Measurements from ENCODE around the gene MRNIP.
A peak's percentile ranks its signal among the peaks of the same experiment; 100 is the strongest.

The MRNIP gene

DNA sequence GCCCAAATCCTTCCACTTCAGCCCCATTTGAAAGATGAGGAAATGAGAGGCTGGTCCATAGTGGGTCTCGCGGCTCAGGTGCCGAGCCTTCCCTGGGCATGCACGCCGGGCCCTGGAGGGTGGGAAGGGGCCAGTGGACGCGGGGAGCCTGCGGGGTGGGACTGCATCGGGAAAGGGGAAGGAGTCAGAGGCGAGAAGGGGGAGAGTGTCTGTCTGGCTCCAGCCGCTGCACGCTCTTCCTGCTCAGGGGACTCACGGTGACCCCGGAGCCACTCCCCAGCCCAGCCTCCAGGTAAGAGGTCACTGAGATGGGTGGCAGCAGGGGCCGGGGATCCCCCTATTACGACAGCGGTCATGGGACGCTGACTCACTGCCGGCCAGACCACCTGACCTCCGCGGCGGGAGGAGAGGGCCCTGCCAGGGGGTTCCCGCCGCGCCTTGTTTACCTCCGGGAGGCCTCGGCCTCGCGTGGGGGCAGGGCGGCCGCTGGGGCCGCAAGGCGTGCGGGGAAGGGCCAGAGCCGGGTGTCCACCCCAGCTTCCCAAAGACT is 39.8 kb downstream of the MRNIP start:
- peak overlapping the region; percentile 53 for H3K4me3 ChIP-seq (ENCODE audit: low read depth, low read length)
- H3K9ac ChIP-seq (ENCODE audit: low read length), result peak overlapping the region; percentile 84
- H3K36me3 ChIP-seq (ENCODE audit: control insufficient read depth, insufficient read depth, low read length), result peaks cover 23% of the 10 kb centered on the region
- peaks cover 34% of the 10 kb centered on the region for H3K4me1 ChIP-seq (ENCODE audit: control insufficient read depth, insufficient read depth, low read length)
- no peaks in the 10 kb centered on the region for H3K27me3 ChIP-seq (ENCODE audit: control insufficient read depth, insufficient read depth, low read length)
- H3K9me3 ChIP-seq (ENCODE audit: control insufficient read depth, insufficient read depth, low read depth, low read length), result no peaks in the 10 kb centered on the region
- H3K27ac ChIP-seq (ENCODE audit: low read depth, low read length), result peak overlapping the region; percentile 85; the same call in 1 of the 2 replicates

DNA sequence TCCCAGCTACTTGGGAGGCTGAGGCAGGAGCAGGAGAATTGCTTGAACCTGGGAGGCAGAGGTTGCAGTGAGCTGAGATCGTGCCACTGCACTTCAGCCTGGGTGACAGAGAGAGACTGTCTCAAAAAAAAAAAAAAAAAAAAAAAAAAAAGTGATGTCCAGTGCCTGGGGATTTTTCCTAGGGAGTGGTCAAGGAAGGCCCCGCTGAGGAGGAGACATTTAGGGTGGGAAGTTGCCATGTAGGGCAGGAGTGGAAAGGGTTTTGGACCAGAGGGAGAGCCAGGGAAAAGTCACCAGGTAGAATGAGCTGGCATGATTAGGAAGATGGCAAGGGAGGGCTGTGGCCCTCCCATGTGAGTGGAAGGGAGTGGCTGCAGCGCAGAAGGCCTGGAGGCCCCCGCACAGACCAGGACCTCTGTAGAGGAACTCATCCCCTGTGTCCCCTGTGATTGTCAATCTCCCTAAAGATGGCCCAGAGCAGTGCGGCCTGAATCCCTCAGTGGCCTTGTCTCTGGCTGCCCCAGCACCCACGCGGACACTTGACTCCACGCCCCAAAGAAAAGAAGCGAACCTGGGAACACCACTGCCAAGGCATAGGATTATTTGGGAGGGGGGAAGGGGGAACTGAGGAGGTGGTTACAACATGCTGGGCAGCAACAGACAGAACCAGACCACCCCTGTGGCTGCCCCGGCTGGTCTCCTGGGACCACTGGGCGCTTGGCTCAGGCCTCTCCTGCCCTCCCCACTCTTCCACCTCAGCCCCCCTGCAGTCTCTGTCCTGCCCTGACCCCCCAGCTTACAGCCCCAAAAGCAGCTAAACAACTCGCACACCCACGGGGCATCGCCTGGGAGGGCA is 40.5 kb downstream of the MRNIP start:
- Histone ChIP-seq H3K4me3 (ENCODE audit: low read depth, low read length) (peak overlapping the region; percentile 53), H3K27me3 (ENCODE audit: control insufficient read depth, insufficient read depth, low read length) (no peaks in the 10 kb centered on the region), H3K9ac (ENCODE audit: low read length) (peak overlapping the region; percentile 84), H3K36me3 (ENCODE audit: control insufficient read depth, insufficient read depth, low read length) (peaks cover 20% of the 10 kb centered on the region), H3K27ac (ENCODE audit: low read depth, low read length) (peak overlapping the region; percentile 85; the same call in 1 of the 2 replicates), H3K9me3 (ENCODE audit: control insufficient read depth, insufficient read depth, low read depth, low read length) (no peaks in the 10 kb centered on the region), H3K4me1 (ENCODE audit: control insufficient read depth, insufficient read depth, low read length) (peaks cover 39% of the 10 kb centered on the region)

DNA sequence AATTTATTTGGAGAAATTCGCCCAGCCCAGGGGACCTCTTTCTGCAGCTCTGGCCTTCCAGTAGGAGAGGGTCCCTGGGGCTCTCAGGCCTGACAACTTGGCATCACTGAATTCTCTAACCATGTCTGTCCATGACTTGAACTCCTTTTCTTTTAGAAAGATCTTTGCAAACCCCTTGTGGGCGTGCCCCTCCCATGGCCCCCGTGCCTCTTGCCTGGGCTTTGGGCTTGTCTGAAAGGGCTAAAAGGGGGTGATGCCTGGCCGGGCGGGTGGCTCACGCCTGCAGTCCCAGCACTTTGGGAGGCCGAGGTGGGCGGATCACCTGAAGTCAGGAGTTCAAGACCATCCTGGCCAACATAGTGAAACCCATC is 41.2 kb downstream of the MRNIP start:
- Histone ChIP-seq H3K27me3 (ENCODE audit: control insufficient read depth, insufficient read depth, low read length) (no peaks in the 10 kb centered on the region), H3K9me3 (ENCODE audit: control insufficient read depth, insufficient read depth, low read depth, low read length) (no peaks in the 10 kb centered on the region), H3K4me3 (ENCODE audit: low read depth, low read length) (peak overlapping the region; percentile 55), H3K4me1 (ENCODE audit: control insufficient read depth, insufficient read depth, low read length) (peaks cover 36% of the 10 kb centered on the region), H3K9ac (ENCODE audit: low read length) (peak overlapping the region; percentile 56), H3K36me3 (ENCODE audit: control insufficient read depth, insufficient read depth, low read length) (peaks cover 20% of the 10 kb centered on the region), H3K27ac (ENCODE audit: low read depth, low read length) (no peak overlapping the region)

DNA sequence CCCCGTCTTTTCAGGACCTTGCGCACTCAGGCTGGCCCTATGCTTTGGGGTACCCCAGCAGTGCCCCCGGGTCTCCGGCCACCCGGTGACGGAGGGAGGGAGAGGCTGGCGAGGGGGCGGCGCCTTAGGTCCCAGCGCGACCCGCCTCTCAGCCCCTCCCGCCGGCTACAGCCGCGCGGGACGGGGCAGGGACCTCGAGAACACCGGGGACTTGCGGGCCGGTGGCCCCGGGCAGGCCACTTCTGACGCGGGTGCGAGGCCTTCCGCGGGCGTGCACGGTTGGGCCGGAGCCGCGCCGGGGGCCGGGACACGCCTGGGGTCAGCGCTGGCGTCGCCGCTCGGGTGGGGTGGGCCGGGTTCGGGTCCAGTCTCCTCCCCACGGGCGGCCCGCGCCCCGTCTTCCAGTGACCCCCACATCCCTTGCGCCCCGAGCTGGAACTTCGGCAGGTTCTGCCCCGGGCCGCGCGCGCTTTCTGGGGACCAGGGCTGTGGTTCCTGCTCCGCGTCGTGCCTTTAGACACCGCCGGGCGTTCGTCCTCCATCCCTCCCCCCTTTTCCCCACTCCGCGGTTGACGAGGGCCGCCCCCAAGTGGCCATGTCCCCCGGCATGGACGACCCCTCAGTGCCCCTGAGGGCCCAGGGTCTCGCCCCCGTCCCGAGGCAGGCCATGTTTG is 41.7 kb downstream of the MRNIP start:
- Histone ChIP-seq H3K4me3 (ENCODE audit: low read depth, low read length) (peak overlapping the region; percentile 55), H3K4me1 (ENCODE audit: control insufficient read depth, insufficient read depth, low read length) (peaks cover 31% of the 10 kb centered on the region), H3K27me3 (ENCODE audit: control insufficient read depth, insufficient read depth, low read length) (no peaks in the 10 kb centered on the region), H3K27ac (ENCODE audit: low read depth, low read length) (no peak overlapping the region), H3K36me3 (ENCODE audit: control insufficient read depth, insufficient read depth, low read length) (peaks cover 20% of the 10 kb centered on the region), H3K9ac (ENCODE audit: low read length) (peak overlapping the region; percentile 56), H3K9me3 (ENCODE audit: control insufficient read depth, insufficient read depth, low read depth, low read length) (no peaks in the 10 kb centered on the region)

GRCh38 chr5:179816401-179816795 is 42.2 kb downstream of the MRNIP start:
- Histone ChIP-seq H3K4me3 (ENCODE audit: low read depth, low read length) (peak overlapping the region; percentile 55), H3K9ac (ENCODE audit: low read length) (no peak overlapping the region), H3K27me3 (ENCODE audit: control insufficient read depth, insufficient read depth, low read length) (no peaks in the 10 kb centered on the region)

GRCh38 chr5:179815491-179816249 is 42.9 kb downstream of the MRNIP start:
- Histone ChIP-seq H3K4me1 (ENCODE audit: control insufficient read depth, insufficient read depth, low read length) (peaks cover 29% of the 10 kb centered on the region), H3K9me3 (ENCODE audit: control insufficient read depth, insufficient read depth, low read depth, low read length) (no peaks in the 10 kb centered on the region), H3K27me3 (ENCODE audit: control insufficient read depth, insufficient read depth, low read length) (no peaks in the 10 kb centered on the region), H3K9ac (ENCODE audit: low read length) (no peak overlapping the region), H3K36me3 (ENCODE audit: control insufficient read depth, insufficient read depth, low read length) (peaks cover 20% of the 10 kb centered on the region), H3K27ac (ENCODE audit: low read depth, low read length) (no peak overlapping the region), H3K4me3 (ENCODE audit: low read depth, low read length) (no peak overlapping the region)

More at GRCh38 chr5:179816401-179816795, 42.2 kb downstream of the MRNIP start:
- Histone ChIP-seq H3K36me3 (ENCODE audit: control insufficient read depth, insufficient read depth, low read length) (peaks cover 20% of the 10 kb centered on the region), H3K4me1 (ENCODE audit: control insufficient read depth, insufficient read depth, low read length) (peaks cover 29% of the 10 kb centered on the region), H3K9me3 (ENCODE audit: control insufficient read depth, insufficient read depth, low read depth, low read length) (no peaks in the 10 kb centered on the region), H3K27ac (ENCODE audit: low read depth, low read length) (no peak overlapping the region)

DNA sequence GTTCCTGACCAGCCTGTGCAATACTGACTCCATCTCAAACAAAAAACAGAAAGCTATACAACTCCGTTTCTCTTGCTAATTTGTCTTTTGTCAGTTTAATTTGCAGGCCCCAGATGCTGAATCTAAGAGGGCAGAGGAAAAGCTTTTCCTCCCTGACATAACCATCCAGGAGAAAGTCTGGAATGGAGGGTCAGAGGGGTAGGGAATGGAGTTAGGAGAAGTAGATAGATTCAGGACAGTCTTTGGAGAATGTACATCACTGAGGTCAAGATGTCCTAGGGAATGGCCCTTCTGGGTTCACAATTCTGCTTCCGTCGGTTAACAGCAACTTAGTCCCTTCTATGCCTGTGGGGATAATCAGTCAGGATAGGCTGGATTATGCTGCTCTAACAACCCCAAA is 44.5 kb downstream of the MRNIP start:
- Histone ChIP-seq H3K27me3 (ENCODE audit: control insufficient read depth, insufficient read depth, low read length) (no peaks in the 10 kb centered on the region), H3K4me3 (ENCODE audit: low read depth, low read length) (no peak overlapping the region), H3K36me3 (ENCODE audit: control insufficient read depth, insufficient read depth, low read length) (peaks cover 20% of the 10 kb centered on the region), H3K4me1 (ENCODE audit: control insufficient read depth, insufficient read depth, low read length) (peaks cover 15% of the 10 kb centered on the region), H3K9ac (ENCODE audit: low read length) (no peak overlapping the region), H3K27ac (ENCODE audit: low read depth, low read length) (no peak overlapping the region), H3K9me3 (ENCODE audit: control insufficient read depth, insufficient read depth, low read depth, low read length) (no peaks in the 10 kb centered on the region)

DNA sequence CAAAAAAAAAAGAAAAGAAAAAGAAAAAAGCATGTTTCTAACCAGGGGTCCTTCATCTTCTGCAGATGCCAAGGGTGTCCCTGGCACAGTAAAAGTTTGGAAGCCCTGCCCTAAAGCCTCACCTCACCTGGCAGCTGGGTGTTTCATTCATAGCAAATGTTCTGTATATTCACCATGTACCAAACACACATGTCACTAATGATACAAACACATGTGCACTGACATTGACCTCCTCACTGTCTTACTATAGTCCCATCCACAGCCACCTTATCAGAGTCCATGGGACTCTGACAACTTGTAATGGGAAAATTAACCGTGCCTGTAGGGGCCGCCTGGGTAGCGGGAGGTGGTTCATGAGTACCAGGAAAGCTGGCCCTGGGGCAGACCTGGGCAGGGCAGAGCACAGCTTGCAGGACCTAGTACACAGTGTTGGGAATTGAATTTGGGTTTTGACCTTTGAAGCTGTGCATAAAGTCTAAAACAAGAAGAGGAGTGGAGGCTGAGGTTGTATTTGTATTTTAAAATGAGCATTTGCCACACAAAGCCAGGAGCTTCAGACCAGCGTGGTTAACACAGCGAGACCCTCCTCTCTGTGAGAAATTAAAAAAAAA is 45.5 kb downstream of the MRNIP start:
- H3K9me3 ChIP-seq (ENCODE audit: control insufficient read depth, insufficient read depth, low read depth, low read length), result no peaks in the 10 kb centered on the region
- H3K4me1 ChIP-seq (ENCODE audit: control insufficient read depth, insufficient read depth, low read length), result peaks cover 7% of the 10 kb centered on the region
- no peak overlapping the region for H3K9ac ChIP-seq (ENCODE audit: low read length)
- H3K27ac ChIP-seq (ENCODE audit: low read depth, low read length), result no peak overlapping the region
- H3K4me3 ChIP-seq (ENCODE audit: low read depth, low read length), result no peak overlapping the region
- H3K36me3 ChIP-seq (ENCODE audit: control insufficient read depth, insufficient read depth, low read length), result peaks cover 20% of the 10 kb centered on the region
- H3K27me3 ChIP-seq (ENCODE audit: control insufficient read depth, insufficient read depth, low read length), result no peaks in the 10 kb centered on the region

GRCh38 chr5:179812135-179812825 is 46.3 kb downstream of the MRNIP start:
- H3K9me3 ChIP-seq (ENCODE audit: control insufficient read depth, insufficient read depth, low read depth, low read length), result no peaks in the 10 kb centered on the region
- no peaks in the 10 kb centered on the region for H3K27me3 ChIP-seq (ENCODE audit: control insufficient read depth, insufficient read depth, low read length)
- no peak overlapping the region for H3K27ac ChIP-seq (ENCODE audit: low read depth, low read length)
- no peak overlapping the region for H3K9ac ChIP-seq (ENCODE audit: low read length)
- no peak overlapping the region for H3K4me3 ChIP-seq (ENCODE audit: low read depth, low read length)
- H3K4me1 ChIP-seq (ENCODE audit: control insufficient read depth, insufficient read depth, low read length), result peaks cover 5% of the 10 kb centered on the region; the same call in 1 of the 2 replicates
- peaks cover 20% of the 10 kb centered on the region for H3K36me3 ChIP-seq (ENCODE audit: control insufficient read depth, insufficient read depth, low read length)

Measured in HUES6 (cell line).